ENCODE data around the gene HSD17B3.

DNA sequence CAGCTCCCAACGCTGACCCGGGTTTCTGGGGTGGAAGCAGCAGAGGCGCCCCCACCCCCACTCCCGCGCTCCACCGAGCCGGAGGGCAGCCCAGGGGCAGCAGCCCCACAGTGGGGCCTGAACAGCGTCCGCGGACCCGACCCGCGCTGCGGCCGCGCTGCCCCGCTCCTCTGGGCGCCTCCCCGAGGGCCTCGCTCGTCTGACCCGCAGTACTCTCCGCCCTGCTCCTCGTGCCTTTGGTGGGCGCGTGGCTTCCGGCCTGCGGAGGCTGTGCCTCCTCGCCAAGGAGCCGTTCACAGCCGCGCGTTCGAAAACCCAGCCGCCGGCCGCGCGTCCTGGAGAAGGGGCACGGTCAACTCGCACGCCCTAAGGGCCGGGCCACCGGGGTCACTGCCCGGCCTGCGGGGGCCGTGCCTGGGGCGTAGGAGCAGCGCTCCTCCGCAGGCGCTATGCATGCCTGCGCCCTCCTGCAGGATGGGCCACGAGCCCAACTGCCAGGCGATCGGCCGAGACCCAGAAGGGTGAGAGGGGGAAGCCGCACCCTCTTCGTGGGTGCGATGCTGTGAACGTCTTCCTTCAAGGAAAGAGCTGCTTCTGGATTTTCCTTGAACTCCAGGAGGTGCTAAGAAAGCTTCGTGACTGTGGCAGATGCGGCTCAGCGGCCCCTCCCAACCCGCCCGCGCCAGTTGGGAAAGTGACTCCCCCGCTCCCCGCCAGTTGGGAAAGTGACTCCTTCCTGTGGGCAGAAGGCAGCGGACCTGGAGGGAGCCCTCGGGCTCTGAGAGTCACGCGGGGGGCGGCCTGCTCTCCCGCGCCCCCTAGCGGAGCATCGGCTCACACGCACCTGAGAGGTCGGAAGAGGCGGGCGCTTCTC, 82.7 kb downstream of the HSD17B3 start:
- TF ChIP-seq POLR2A (IDR thresholded peaks at IDR 0.05) (no peak), CTCF (IDR thresholded peaks at IDR 0.05) (peak; percentile 49 to 77 (median 67))

All from uterus (tissue), 2 donors.